MV-4-11 (cell line): ENCODE data around the gene KCNJ6.
"Not testable (repeated sequence)": the region's sequence is repeated elsewhere in the genome, so short reads cannot be mapped to it uniquely, and the experiment has no call there.

ENCODE experiments used
- DNase-seq: peaks from one replicate; lab custom pipeline; 2025; lab: John Stamatoyannopoulos, UW

KCNJ6 gene

DNA sequence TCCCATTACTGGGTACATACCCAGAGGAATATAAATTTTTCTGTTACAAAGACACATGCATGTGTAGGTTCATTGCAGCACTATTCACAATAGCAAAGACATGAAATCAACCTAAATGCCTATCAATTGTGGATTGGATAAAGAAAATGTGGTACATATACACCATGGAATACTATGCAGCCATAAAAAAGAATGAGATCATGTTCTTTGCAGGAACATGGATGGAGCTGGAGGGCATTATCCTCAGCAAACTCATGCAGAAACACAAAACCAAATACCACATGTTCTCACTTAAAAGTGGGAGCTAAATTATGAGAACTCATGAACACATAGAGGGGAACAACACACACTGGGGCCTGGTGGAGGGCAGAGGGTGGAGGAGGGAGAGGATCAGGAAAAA lies 272.4 kb downstream of the KCNJ6 start:
- DNase-seq: not testable (repeated sequence)

DNA sequence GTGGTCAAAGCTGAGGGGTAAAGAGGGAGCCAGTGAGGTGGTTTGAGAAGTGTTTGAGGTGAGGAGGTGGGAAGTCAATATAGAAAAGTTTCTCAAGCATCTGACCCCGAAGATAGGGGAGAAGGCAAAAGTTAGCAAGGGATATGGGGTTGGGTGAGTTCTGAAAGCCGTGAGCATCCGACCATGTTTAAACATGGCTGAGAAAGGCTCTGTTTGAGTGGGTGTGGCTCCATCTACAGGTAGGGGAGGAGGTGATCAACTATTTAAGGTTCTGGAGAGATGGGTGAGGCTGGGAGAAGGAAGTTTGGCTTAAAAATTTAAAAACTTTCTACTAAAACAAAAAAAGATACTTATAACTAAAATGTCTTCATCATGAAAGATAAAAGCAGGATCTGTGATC lies 273.8 kb downstream of the KCNJ6 start:
- no peak for DNase-seq

DNA sequence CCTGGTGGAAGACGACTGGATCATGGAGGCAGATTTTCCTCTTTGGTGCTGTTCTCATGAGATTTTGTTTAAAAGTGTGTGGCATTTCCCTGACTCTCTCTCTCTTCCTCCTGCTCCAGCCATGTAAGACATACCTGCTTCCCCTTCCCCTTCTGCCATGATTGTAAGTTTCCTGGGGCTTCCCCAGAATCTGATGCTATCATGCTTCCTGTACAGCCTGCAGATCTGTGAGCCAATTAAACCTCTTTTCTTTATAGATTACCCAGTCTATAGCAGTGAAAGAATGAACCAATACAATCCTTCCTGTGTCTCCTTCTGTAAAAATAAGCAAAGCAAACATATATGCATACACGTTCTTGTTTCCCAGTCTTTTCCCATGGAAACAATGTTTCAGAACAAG lies 276.5 kb downstream of the KCNJ6 start:
- no peak for DNase-seq

DNA sequence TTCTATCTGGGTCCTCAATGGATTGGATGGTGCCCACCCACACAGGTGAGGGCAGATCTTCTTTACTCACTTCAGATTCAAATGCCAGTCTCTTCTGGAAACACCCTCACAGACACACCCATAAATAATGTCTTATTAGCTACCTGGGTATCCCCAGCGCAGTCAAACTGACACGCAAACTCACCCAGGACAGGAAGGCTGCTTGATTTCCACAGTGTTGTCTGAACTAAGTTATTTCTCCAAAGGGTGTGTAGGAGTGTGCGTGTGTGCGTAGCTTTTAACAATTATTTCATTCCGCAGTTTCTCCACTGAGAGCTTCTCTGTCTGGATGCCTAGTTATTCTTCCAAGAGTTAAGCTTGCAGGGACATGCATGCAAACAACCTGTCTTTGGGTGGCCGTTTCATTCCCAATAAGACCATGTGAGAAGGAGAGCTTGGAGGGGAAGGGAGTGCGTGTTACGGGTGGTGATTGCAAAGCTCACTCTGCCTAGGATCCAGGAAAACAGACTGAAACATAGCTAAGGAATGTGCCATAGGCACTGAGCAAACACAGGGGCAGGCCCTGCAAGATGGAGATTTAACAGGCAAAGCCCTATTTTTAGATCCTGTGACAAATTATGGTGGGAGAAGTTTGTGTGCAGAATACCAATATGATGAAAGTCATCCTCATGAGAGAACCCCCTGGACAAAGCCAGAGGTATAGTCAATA lies 280.0 kb downstream of the KCNJ6 start:
- no peak for DNase-seq

DNA sequence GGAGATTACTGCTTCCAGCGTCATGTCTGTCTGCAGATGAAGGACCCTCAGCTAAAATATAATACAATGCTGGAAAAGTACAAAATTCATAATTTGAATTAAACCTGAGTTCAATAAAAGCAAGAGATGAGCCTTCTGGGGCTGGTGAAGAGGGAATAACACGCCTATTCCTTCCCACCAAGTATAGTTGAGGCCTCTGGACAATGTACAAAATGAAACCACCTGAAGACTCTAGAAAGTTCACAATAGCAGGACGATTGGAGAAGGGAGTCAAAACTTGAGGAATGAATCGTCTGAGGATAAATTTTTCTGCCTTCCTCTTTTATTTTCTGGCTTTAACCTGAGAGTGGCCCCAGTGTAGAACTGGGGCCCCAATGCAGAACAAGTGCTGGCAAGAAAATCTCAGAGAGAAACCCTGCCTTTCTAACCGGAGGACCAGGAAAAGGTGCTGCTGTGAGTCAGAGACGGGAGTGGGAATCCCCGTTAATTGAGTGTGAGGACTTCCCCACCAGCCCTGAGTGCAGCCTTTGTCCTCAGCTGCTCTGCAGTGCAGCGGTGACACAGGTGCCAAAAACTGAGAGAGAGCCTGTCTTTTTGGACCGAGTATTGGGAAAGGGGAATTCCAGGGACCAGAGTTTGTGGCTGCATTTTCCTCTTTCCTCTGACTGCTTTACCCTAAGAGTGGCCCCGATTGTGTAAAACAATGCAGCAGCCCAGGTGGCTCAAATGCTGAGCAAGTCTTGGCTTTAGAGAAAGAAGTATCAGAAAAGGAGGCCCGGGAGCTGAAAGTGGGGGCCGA lies 284.7 kb downstream of the KCNJ6 start:
- no peak for DNase-seq

DNA sequence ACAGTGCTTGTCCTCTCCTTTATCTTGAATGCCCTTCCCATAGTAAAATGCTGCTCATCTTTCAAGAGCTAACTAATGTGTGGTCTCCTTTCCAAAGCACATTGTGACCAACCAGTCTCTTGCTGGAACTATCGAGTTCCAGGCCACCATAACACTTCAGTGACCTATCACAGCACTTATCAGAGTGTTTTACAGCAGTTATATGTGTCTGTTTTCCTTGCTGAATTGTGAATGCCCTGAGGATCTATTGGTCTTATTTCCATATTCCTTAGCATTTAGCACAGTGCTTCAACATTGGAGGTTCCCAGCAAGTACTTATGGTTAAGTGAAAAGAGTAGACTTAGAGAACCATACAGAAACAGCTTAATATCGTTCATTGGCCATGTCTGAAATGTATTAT lies 285.4 kb downstream of the KCNJ6 start:
- DNase-seq: no peak

DNA sequence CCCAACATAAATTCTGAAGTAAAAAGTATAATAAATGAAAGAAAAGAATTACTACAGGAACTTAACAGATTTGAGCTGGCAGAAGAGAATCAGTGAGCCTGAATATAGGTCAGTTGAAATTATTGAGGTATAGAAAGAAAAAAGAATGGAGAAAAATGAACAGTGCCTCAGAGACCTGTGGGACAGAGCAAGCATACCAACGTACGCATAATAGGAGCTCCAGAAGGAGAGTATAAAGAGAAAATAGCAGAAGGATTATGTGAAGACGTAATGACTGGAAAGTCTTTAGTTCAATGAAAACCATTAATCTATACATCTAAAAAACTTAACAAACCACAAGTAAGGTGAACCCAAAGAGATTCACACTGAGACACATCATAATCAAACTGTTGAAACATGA lies 287.9 kb downstream of the KCNJ6 start:
- DNase-seq: no peak

DNA sequence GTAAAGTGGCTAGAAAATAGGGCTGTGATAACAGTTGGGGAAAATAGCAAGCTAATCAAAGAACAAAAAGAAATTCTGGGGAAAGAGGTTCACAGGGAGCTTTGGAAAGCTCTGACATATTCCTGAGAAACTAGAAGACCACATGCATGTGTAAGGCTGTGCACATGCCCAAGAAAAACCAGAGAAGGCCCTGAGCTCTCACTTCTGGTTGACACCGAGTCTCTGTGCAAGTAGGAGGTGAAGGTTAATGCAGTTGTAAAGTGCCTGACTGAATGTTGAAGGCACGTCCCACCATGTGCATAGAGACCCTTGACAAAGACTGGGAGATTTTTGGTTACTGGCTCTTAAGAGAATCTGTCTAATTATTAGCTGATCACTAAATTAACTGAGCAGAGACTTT lies 288.7 kb downstream of the KCNJ6 start:
- DNase-seq: no peak

DNA sequence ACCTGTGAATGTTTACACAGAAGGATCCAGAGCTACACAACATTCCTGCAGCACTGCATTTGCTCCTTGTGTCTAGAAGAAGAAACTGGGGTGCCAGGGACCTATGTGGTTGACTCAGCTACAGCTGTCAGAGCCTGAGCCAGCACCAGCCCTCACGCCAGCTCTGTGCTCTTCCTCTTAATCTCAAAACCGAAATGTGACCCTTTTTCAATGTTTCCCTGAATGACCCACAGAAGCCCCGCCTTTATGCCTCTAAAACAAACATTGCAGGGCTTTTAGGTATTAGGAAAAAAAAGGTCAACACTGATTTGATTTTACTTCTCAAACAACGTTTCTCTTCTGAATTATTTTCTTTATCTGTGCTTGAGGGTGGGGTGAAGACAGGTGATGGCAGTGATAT lies 289.2 kb downstream of the KCNJ6 start:
- no peak for DNase-seq

DNA sequence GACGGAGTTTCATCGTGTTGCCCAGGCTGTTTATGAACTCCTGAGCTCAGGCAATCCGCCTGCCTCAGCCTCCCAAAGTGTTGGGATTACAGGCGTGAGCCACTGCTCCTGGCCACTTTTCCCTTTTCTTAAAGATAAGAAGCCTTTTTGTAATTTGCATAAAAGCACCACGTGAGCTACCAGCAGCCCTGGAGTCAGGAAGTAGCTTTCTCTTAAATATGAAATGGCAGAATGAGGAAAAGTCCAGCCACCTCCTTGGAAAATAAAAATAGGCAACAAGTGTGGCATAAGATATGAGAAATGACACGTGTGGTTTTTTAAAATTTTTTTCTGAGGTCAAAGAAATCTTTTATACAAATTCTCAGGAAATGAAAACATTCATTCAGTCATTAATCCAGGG lies 289.9 kb downstream of the KCNJ6 start:
- no peak for DNase-seq

DNA sequence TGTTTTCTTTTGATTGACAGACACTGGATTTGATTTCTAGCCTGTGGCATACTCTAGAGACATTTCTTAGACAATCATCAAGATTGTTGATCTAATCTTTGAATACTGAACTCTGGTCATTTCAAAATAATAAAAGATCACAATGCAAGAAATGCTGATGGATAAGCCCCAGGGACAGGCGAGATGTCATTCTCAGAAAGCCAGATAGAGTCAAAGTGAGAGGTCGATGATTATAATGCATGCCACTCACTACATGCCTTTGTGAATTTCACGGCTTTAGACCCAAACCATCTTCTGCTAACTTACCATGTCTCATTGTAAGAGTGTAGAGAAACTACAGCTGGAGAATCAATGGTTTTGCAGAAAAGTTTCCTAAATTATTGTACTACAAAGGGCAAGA lies 292.6 kb downstream of the KCNJ6 start:
- no peak for DNase-seq

DNA sequence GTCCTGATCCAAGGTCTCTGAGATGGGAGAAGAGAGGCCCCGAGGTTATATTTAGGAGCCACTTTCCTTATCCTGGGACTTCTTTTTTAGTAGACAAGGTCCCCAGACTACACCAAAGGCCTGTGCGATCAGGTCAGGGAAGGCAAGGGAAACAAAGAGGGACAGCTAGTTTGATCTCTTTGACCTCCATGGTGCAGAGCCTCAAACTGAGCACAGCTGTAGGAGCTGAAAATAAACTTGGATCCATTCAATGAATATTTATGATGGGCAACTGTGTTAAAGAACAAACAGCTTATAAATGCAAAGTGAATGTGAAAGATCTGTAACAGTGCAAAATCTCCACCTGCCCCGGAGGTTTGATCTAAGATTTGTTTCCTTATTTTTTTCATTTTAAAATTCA lies 293.1 kb downstream of the KCNJ6 start:
- no peak for DNase-seq

DNA sequence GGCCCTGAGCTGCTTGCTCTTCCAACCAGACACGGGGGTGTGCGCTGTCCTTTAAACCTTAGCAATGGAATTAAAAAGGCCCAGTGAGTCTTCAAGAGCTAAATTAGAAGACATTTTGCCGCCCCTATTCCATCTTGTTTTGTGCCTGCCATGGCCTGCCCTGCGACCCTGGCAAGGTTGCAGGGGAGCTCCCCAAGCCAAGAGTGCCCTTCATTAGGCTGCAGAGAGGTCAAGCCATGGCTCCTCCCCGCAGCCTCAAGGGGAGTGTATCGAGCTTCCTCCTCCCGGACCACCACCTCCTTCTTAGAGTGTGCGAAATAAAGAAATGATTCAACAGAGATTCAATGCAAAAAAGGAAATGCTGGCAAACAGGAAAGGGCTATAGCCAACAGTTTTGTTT lies 293.5 kb downstream of the KCNJ6 start:
- no peak for DNase-seq

DNA sequence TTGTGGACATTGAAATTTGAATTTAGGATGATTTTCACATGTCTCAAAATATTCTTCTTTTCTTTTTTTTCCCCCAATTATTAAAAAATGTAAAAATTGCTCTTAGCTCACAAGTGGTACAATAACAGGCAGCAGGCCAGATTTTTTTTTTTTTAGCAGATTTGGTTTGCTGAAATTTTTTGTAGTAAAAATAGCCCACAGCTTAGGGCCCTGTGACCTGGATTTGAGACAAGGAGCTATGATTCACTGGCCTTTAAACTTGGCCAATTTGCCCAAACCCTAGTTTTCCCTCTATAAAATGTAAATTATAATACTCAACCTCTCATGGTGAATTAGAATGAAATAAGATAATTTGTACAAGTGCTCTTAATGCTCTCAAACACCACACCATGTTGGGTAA lies 295.9 kb downstream of the KCNJ6 start:
- DNase-seq: no peak

DNA sequence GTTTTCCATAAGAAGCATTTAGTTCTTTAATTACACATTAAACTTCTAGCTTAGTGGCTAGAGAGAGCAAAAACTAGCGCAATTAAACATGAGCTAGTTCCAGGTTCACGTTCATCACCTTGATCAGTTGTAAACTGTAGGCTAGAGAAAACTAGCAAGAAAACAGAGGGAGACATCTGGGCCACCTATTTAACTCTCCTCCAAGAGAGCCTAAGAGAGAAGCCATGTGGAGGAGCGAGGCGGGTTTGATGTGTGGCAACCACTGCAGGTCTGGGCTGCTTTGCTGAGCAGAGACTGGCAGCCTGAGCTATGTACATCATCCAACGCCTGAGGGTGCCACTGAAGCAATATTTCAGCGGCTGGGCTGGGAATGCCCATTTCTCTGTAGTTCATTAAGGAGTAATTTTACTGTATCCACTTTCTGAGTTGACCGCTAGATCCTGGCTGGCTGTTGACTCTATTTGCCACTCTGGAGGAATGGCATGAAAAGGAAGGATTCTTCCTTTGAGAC lies 296.7 kb downstream of the KCNJ6 start:
- DNase-seq: no peak

DNA sequence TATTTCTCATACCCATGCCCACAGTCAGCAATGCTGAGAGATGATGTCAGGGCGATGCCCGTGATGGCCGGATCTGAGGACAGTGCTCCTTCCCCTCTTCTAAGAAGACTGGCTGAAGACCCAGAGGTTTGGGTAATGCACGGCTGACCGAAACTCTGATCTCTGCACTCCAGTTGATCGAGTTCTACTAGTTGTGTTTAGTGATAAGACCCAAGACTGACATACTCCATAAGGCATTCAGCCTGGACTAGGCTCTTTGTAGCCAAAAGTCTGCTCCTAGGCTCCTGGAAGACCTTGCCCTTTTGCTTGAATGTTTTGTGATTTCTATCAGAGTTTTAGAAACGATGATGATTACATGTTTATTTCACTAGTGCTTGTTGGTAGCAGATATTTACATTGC lies 298.2 kb downstream of the KCNJ6 start:
- DNase-seq: no peak

DNA sequence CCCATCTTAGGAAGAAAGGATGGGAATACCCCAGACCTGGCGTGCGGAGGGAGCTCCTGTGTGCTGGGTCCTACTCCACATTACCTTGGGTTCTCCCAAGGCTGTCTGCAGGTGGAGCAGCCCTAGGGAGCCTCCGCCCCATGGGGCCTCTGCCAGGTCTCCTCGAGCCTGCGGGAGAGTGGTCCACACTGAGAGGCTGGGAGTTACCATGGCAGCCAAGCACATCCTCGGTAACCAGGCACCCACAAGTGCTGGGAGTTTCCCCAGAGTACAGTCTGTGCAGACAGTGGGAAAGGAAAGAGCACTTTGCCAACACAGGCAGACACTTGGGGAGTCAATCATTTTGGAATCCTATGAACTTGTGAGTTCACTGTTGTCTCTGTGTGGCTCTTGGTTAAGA lies 300.3 kb downstream of the KCNJ6 start:
- DNase-seq: no peak

DNA sequence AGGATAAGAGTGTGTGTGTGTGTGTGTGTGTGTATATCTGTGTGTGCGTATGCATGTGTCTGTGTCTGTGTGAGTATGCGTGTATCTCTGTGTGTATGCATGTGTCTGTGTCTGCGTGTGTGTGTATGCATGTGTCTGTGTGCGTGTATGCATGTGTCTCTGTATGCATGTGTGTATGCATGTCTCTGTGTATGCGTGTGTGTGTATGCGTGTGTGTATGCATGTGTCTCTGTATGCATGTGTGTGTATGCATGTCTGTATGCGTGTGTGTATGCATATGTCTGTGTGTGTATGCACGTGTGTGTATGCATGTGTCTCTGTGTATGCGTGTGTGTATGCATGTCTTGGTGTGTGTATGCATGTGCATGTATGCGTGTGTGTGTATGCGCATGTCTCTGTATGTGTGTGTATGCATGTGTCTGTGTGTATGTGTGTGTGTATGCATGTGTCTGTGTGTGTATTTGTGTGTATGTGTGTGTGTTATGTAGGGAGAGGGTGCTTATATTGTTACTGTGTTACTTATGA lies 301.8 kb downstream of the KCNJ6 start:
- DNase-seq: no peak

DNA sequence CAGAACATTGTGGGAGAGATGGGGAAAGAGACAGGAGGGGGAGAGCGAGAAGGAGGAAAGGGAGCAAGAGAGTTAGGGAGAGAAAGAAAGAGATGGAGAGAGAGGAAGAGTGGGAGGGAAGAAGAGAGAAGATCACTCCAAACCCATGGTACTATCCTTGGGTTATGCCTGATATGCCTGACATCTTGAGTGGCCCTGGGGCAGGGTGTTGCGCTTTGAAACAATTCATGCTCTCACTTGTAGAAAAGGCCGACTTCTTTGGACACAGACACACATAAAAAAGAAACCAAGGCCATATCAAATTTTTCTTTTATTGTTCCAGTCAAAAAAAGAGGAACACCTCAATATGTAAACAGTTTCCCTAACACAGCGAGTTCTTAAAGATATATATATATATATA lies 309.2 kb downstream of the KCNJ6 start:
- no peak for DNase-seq

DNA sequence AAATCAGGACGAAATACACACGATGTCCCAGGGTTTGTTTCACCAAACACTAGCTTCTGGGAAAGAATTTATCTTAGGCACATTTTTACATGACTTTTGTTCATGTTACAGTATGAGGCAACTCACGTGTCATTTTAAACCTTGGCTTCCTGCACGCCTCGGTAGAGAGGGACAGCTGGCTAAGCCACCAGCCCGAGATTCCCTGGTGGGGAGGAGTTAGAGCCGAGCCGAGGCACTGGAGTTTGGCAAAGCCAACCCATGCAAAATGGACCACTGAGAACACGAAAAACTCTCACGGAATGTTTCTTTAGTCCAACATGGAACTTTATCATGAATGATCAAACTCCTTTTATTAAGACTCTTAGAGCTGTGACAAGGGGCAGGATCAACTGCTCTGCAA lies 309.7 kb downstream of the KCNJ6 start:
- no peak for DNase-seq

DNA sequence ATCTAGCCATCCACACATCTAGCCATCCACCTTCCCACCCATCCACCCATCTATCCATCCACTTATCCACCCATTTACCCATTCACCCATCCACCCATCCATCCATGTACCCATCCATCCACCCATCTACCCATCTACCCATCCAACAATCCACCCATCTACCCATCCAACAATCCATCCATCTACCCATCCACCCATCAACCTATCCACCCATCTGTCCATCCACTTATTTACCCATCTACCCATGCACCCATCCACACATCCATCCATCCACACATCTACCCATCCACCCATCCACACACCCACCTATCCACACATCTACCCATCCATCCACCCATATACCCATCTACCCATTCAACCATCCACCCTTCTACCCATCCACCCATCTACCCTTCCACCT lies 311.3 kb downstream of the KCNJ6 start:
- DNase-seq: no peak

DNA sequence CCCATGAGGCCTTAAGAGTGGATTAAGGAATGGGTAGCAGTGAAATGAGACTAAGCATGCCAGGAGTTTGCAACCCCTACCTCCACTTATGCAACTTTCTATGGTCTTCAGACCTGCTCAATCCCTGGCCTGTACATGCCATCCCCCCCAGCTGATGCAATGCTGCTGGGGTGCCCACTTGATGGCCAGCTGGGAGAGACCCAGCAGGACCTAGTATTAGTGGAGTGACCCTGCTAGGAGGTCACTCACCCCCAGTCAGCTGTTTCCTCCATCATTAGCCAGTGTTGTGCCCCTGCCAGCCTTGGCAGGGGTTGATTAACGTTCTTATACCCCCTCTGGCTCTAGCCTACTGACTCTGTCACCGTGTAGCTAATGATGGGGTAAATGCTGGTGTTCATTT lies 313.1 kb downstream of the KCNJ6 start:
- no peak for DNase-seq

DNA sequence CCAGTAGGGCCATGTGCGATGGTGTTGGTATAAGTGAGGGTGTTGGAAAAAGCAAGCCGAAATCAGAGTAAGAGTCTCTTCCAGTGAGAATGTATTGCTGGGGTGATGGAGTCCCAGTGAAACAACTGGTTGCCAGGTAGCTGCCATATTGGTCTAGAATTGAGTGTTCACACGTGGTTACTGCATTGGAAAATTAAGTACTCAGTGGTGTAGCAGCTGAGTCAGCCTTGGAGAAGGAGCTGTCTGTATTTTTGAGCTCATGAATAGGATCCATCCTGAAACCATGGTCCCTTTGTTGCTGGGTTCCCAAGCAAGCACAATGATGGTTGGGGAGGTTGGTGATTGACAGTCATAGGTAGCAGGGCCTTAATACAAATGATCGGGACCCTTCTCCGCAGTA lies 314.3 kb downstream of the KCNJ6 start:
- DNase-seq: no peak
